Activated B cell treated with CpG ODN at 0.5 μM for 24 hours (primary cell): ENCODE measurements around the gene HS1BP3. TPM values are rescaled to one million over a fixed set of nuclear protein-coding genes. Genes with fewer than 3 reads are reported as not detected.

Experiments used
- ATAC-seq: fragments of 200-7000 bp; cut with Tn5 transposase; one replicate; pipeline ENCODE4 v1.10.0; 2021; ENCODE audit warnings: low read depth, mild to moderate bottlenecking, moderate library complexity
- CTCF ChIA-PET: fragments of 350-600 bp; sonication (Branson Sonifier 250); formaldehyde crosslinking; loops from one replicate; lab custom pipeline; 2021; ENCODE audit warnings: antibody characterized with exemption; lab: Charles Lee
- POLR2A ChIA-PET: fragments of 350-600 bp; sonication (Branson Sonifier 250); formaldehyde crosslinking; loops from one replicate; lab custom pipeline; 2021; ENCODE audit warnings: antibody characterized with exemption; lab: Charles Lee
- DNase-seq: peaks from one replicate; pipeline ENCODE4 v3.0.0; 2022
- H3K27ac Mint-ChIP-seq: one replicate; pipeline ENCODE4 v1.8.0; 2020; ENCODE audit warnings: mixed read lengths
- H3K27me3 Mint-ChIP-seq: one replicate; pipeline ENCODE4 v1.8.0; 2021; ENCODE audit warnings: mixed read lengths
- H3K36me3 Mint-ChIP-seq: one replicate; pipeline ENCODE4 v1.8.0; 2021; ENCODE audit warnings: low read depth, mixed read lengths
- H3K4me1 Mint-ChIP-seq: one replicate; pipeline ENCODE4 v1.8.0; 2021; ENCODE audit warnings: mixed read lengths
- H3K4me3 Mint-ChIP-seq: one replicate; pipeline ENCODE4 v1.8.0; 2020; ENCODE audit warnings: mild to moderate bottlenecking, mixed read lengths
- H3K9me3 Mint-ChIP-seq: one replicate; pipeline ENCODE4 v1.8.0; 2020; ENCODE audit warnings: mixed read lengths
- CTCF ChIP-seq: fragments of 200-600 bp; IDR thresholded peaks from one replicate; pipeline ENCODE4 v1.8.0; 2022; ENCODE audit warnings: antibody characterized with exemption, mild to moderate bottlenecking
- intact Hi-C: fragments of 100-400 bp; cut with micrococcal nuclease; formaldehyde crosslinking; loops from one replicate; pipeline ENCODE4 v1.15.1; 2024
- total RNA-seq: library from RNA; stranded (reverse); gene quantifications from 2 replicates; pipeline ENCODE4 v1.2.3, GENCODE V29; 2022

Gene HS1BP3
- total RNA-seq, 1 donor from 2014 or later: 13.1 TPM

GRCh38 chr2:20592106-20593071, 58.5 kb downstream of the HS1BP3 start:
- POLR2A ChIA-PET: no interaction called here
- intact Hi-C loops: no loop called here
- TF ChIP-seq CTCF: no peak
- DNase-seq (peak; percentile 7), ATAC-seq (no peak)
- no peak overlapping the region for H3K4me3 Mint-ChIP-seq
- H3K36me3 Mint-ChIP-seq: no peaks in the 10 kb centered on the region
- peaks cover 27% of the 10 kb centered on the region for H3K27me3 Mint-ChIP-seq
- peaks cover 38% of the 10 kb centered on the region for H3K4me1 Mint-ChIP-seq
- H3K9me3 Mint-ChIP-seq: no peaks in the 10 kb centered on the region
- CTCF ChIA-PET: no interaction called here
- H3K27ac Mint-ChIP-seq: no peak overlapping the region

GRCh38 chr2:20590704-20591515, 60.0 kb downstream of the HS1BP3 start:
- Mint-ChIP-seq H3K4me3 (no peak overlapping the region), H3K27me3 (peaks cover 29% of the 10 kb centered on the region), H3K27ac (no peak overlapping the region), H3K4me1 (peaks cover 26% of the 10 kb centered on the region), H3K9me3 (no peaks in the 10 kb centered on the region), H3K36me3 (no peaks in the 10 kb centered on the region)
- no peak for ATAC-seq
- CTCF ChIA-PET: no interaction called here
- intact Hi-C loops: no loop called here
- no peak for TF ChIP-seq CTCF
- POLR2A ChIA-PET: no interaction called here
- DNase-seq: no peak

GRCh38 chr2:20589975-20590703, 60.8 kb downstream of the HS1BP3 start:
- no peak for ATAC-seq
- no peak overlapping the region for H3K4me3 Mint-ChIP-seq
- POLR2A ChIA-PET: no interaction called here
- TF ChIP-seq CTCF: no peak
- H3K9me3 Mint-ChIP-seq: no peaks in the 10 kb centered on the region
- H3K27ac Mint-ChIP-seq: no peak overlapping the region
- no peaks in the 10 kb centered on the region for H3K36me3 Mint-ChIP-seq
- intact Hi-C loops: no loop called here
- peaks cover 33% of the 10 kb centered on the region for H3K27me3 Mint-ChIP-seq
- H3K4me1 Mint-ChIP-seq: peaks cover 18% of the 10 kb centered on the region
- DNase-seq: no peak
- CTCF ChIA-PET: no interaction called here

- Mint-ChIP-seq H3K9me3 (no peaks in the 10 kb centered on the region), H3K4me3 (no peak overlapping the region), H3K27ac (no peak overlapping the region), H3K27me3 (peaks cover 32% of the 10 kb centered on the region), H3K36me3 (no peaks in the 10 kb centered on the region), H3K4me1 (peaks cover 9% of the 10 kb centered on the region)
- TF ChIP-seq CTCF: no peak
- ChIA-PET POLR2A (no interaction called here), CTCF (no interaction called here)
- DNase-seq: no peak
- intact Hi-C loops: no loop called here
- ATAC-seq: no peak
These were observed 61.7 kb downstream of the HS1BP3 start for GRCh38 chr2:20588918-20589871.
